Upper lobe of left lung (tissue), 6 donors: Measurements from ENCODE around the gene SLC4A2. TPM values are rescaled to one million over a fixed set of nuclear protein-coding genes. Genes with fewer than 3 reads are reported as not detected.

ENCODE experiments used
- ATAC-seq, 2 donors: fragments of 200-7000 bp; cut with Tn5 transposase; one replicate each; pipeline ENCODE4 v1.9.1; 2022; ENCODE audit warnings: mild to moderate bottlenecking in 2 of 2, moderate library complexity in 2 of 2; ENCODE audit not compliant: low FRiP score in 2 of 2
- DNase-seq, 2 donors: peaks; one replicate each; pipeline ENCODE4 v3.0.0-alpha.2; 2019 to 2020
- H3K27ac ChIP-seq, 4 donors: fragments of 200-600 bp; sonication (generic); one replicate each; pipeline ENCODE4 v1.5.1; 2016 to 2019
- H3K27me3 ChIP-seq, 4 donors: fragments of 200-600 bp; sonication (generic); one replicate each; pipeline ENCODE4 v1.5.1; 2017 to 2019
- H3K36me3 ChIP-seq, 4 donors: fragments of 200-600 bp; sonication (generic); one replicate each; pipeline ENCODE4 v1.5.1; 2016 to 2019
- H3K4me1 ChIP-seq, 4 donors: fragments of 200-600 bp; sonication (generic); one replicate each; pipeline ENCODE4 v1.5.1; 2018 to 2019
- H3K4me3 ChIP-seq, 4 donors: fragments of 200-600 bp; sonication (generic); one replicate each; pipeline ENCODE4 v1.5.1; 2017 to 2019; ENCODE audit warnings: mild to moderate bottlenecking in 2 of 4, moderate library complexity in 1 of 4
- H3K9me3 ChIP-seq, 4 donors: fragments of 200-600 bp; sonication (generic); one replicate each; pipeline ENCODE4 v1.5.1; 2018 to 2019
- CTCF ChIP-seq, 6 experiments: fragments of 450-650 bp in 4 of 6; fragments of 200-600 bp in 2 of 6; sonication (generic) in 2 of 6; IDR thresholded peaks; one replicate each; pipeline ENCODE4 v1.5.1; 2016 to 2019; ENCODE audit warnings: antibody characterized with exemption in 6 of 6
- EP300 ChIP-seq, 4 donors: sonication (generic); formaldehyde crosslinking; IDR thresholded peaks; one replicate each; pipeline ENCODE4 v1.5.1; 2017; ENCODE audit warnings: antibody characterized with exemption in 4 of 4, control low read depth in 2 of 4
- POLR2A ChIP-seq, 4 donors: fragments of 450-650 bp; IDR thresholded peaks; one replicate each; pipeline ENCODE4 v1.5.1; 2016 to 2017; ENCODE audit warnings: antibody characterized with exemption in 4 of 4, mild to moderate bottlenecking in 2 of 4
- POLR2AphosphoS5 ChIP-seq, 2 donors: sonication (generic); formaldehyde crosslinking; IDR thresholded peaks; one replicate each; pipeline ENCODE4 v1.5.1; 2017; ENCODE audit warnings: antibody characterized with exemption in 2 of 2
- WGBS, 2 donors: methylation state at CpG; one replicate each; pipeline ENCODE4 v1.1.5; 2017 to 2018; 5-methylcytosine and 5-hydroxymethylcytosine counted together
- total RNA-seq, 6 donors: library from RNA; depleted of rRNA in 4 of 6; stranded (reverse); fragments of >200 nt in 4 of 6; gene quantifications; one replicate each; pipeline versions ENCODE4 v1.1.0 to v1.2.1, GENCODE V29; 2016 to 2021
- donor health status: DM: no; HTN: no; CAD: no; lungs with moderate emphysema.
- donor health status: DM: no; HTN: yes; CAD: no; lungs with severe emphysema.

Gene SLC4A2
- total RNA-seq, 6 donors from 2014 or later = 88.4 to 312 (median 188) TPM

- DNase-seq = peak; percentile 82 to 92
- peak; percentile 31 to 67 for ATAC-seq
- H3K36me3 ChIP-seq = peaks cover 22 to 47% (median 40%) of the 10 kb centered on the region in 4 donors
- peak overlapping the region in 3 of 4 donors; percentile 13 to 88 (median 40) for H3K4me3 ChIP-seq
- peaks cover 30 to 52% (median 44%) of the 10 kb centered on the region in 4 donors for H3K4me1 ChIP-seq
- no peaks in the 10 kb centered on the region for H3K27me3 ChIP-seq
- TF ChIP-seq POLR2A (IDR thresholded peaks at IDR 0.05) = no peak
- TF ChIP-seq POLR2AphosphoS5 (IDR thresholded peaks at IDR 0.05) = no peak
- TF ChIP-seq CTCF (IDR thresholded peaks at IDR 0.05) = peak in 1 of 6 experiments; percentile 10
- no peaks in the 10 kb centered on the region for H3K9me3 ChIP-seq
- 68 to 90% methylated on average over 17 to 32 of the region's 43 CpGs for WGBS, 2 donors
- peak overlapping the region; percentile 59 to 99 (median 82) for H3K27ac ChIP-seq
Measured at GRCh38 chr7:151062399-151063211, 3.2 kb downstream of the SLC4A2 start.

- H3K27ac ChIP-seq = peak overlapping the region; percentile 59 to 99 (median 82)
- no peak for DNase-seq
- peaks cover 30 to 51% (median 44%) of the 10 kb centered on the region in 4 donors for H3K4me1 ChIP-seq
- no peaks in the 10 kb centered on the region for H3K27me3 ChIP-seq
- peak in 1 of 2 donors; percentile 0 for ATAC-seq
- 67% methylated on average over 11 of the region's 11 CpGs; no CpG with 5 or more reads in 1 of the 2 donors for WGBS, 2 donors
- TF ChIP-seq CTCF (IDR thresholded peaks at IDR 0.05) (no peak), EP300 (IDR thresholded peaks at IDR 0.05) (no peak), POLR2A (IDR thresholded peaks at IDR 0.05) (no peak), POLR2AphosphoS5 (IDR thresholded peaks at IDR 0.05) (no peak)
- H3K4me3 ChIP-seq = peak overlapping the region in 3 of 4 donors; percentile 13 to 88 (median 40)
- H3K36me3 ChIP-seq = peaks cover 28 to 53% (median 45%) of the 10 kb centered on the region in 4 donors
- H3K9me3 ChIP-seq = no peaks in the 10 kb centered on the region
Measured at GRCh38 chr7:151063212-151063561, 3.8 kb downstream of the SLC4A2 start.

GRCh38 chr7:151064454-151064853 lies 5.1 kb downstream of the SLC4A2 start:
- WGBS, 2 donors = 96 to 97% methylated on average over 16 to 18 of the region's 18 CpGs
- no peak for ATAC-seq
- Histone ChIP-seq H3K27ac (no peak overlapping the region), H3K4me1 (peaks cover 23 to 39% (median 34%) of the 10 kb centered on the region in 4 donors), H3K4me3 (no peak overlapping the region), H3K9me3 (no peaks in the 10 kb centered on the region), H3K36me3 (peaks cover 33 to 65% (median 57%) of the 10 kb centered on the region in 4 donors), H3K27me3 (no peaks in the 10 kb centered on the region)
- TF ChIP-seq EP300 (IDR thresholded peaks at IDR 0.05) = no peak
- TF ChIP-seq CTCF (IDR thresholded peaks at IDR 0.05) = no peak
- TF ChIP-seq POLR2AphosphoS5 (IDR thresholded peaks at IDR 0.05) = no peak
- TF ChIP-seq POLR2A (IDR thresholded peaks at IDR 0.05) = no peak
- DNase-seq = peak in 1 of 2 donors; percentile 78

- Histone ChIP-seq H3K4me3 (no peak overlapping the region), H3K27me3 (no peaks in the 10 kb centered on the region), H3K9me3 (no peaks in the 10 kb centered on the region), H3K27ac (no peak overlapping the region), H3K4me1 (peaks cover 23 to 39% (median 34%) of the 10 kb centered on the region in 4 donors), H3K36me3 (peaks cover 36 to 71% (median 63%) of the 10 kb centered on the region in 4 donors)
- ATAC-seq = no peak
- TF ChIP-seq POLR2A (IDR thresholded peaks at IDR 0.05) = no peak
- no peak for TF ChIP-seq POLR2AphosphoS5 (IDR thresholded peaks at IDR 0.05)
- TF ChIP-seq CTCF (IDR thresholded peaks at IDR 0.05) = no peak
- no peak for TF ChIP-seq EP300 (IDR thresholded peaks at IDR 0.05)
- DNase-seq = peak in 1 of 2 donors; percentile 20
- 92 to 93% methylated on average over 5 to 6 of the region's 6 CpGs for WGBS, 2 donors
Measured at GRCh38 chr7:151064993-151065392, 5.6 kb downstream of the SLC4A2 start.
